T-helper 2 cell treated with Interferon-gamma antibody and Interleukin-4, amounts not matched to agents 5 μg/mL and 100 μg/mL, for 36 hours (primary cell): ENCODE data around the gene MYBPC1.
"Not testable (repeated sequence)": the region's sequence is repeated elsewhere in the genome, so short reads cannot be mapped to it uniquely, and the experiment has no call there.

Experiments
- DNase-seq: peaks from one replicate; pipeline ENCODE4 v3.0.0; 2021; ENCODE audit warnings: low spot score
- H3K27ac Mint-ChIP-seq: one replicate; pipeline ENCODE4 v1.8.0; 2021; ENCODE audit warnings: mild to moderate bottlenecking, mixed read lengths
- H3K27me3 Mint-ChIP-seq: one replicate; pipeline ENCODE4 v1.8.0; 2021; ENCODE audit warnings: low read depth, mixed read lengths
- H3K36me3 Mint-ChIP-seq: one replicate; pipeline ENCODE4 v1.8.0; 2021; ENCODE audit warnings: low read depth, mixed read lengths
- H3K4me1 Mint-ChIP-seq: one replicate; pipeline ENCODE4 v1.8.0; 2021; ENCODE audit warnings: low read depth, mixed read lengths
- H3K4me3 Mint-ChIP-seq: one replicate; pipeline ENCODE4 v1.8.0; 2022; ENCODE audit warnings: mild to moderate bottlenecking, moderate library complexity, mixed read lengths
- H3K9me3 Mint-ChIP-seq: one replicate; pipeline ENCODE4 v1.8.0; 2021; ENCODE audit warnings: mixed read lengths

The MYBPC1 gene

DNA sequence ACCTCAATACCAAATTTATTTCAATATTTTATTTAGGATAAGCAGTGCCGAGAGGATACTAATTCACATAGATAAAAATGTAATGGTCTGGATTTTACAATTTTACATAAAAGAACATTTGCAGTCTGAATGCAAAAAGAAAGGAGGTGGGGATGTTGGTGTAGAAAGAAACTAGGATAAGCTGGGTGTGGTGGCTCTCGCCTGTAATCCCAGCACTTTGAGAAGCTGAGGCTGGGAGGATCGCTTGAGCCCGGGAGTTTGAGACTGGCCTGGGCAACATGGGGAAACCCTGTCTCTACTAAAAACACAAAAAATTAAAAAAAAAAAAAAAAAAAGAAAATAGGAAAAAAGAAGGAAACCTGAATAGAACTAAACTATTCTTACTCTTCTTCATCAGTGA, 127.6 kb downstream of the MYBPC1 start:
- Mint-ChIP-seq H3K27ac (no peak overlapping the region), H3K9me3 (no peaks in the 10 kb centered on the region), H3K36me3 (peaks cover 2% of the 10 kb centered on the region), H3K4me1 (peaks cover 8% of the 10 kb centered on the region), H3K4me3 (no peak overlapping the region), H3K27me3 (no peaks in the 10 kb centered on the region)
- no peak for DNase-seq

DNA sequence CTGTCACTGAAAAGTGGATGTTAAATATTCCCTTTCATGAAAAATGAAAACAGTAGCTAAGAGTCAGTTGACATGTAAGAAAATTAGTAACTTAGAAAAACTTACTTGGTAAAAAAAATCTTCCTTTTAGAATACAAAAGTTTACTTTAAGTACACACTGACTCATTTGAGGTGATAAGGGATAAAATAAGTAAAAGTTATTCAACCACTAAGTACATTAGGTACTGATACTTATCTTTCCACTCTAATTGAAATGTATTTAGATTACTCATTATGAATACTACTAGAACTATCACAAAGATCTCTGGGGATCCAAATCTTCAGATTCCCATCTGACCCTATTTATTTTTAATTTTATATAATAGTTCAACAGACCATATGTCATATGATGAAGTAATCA, 132.3 kb downstream of the MYBPC1 start:
- H3K36me3 Mint-ChIP-seq, result peaks cover 9% of the 10 kb centered on the region
- no peak for DNase-seq
- H3K4me1 Mint-ChIP-seq, result peaks cover 8% of the 10 kb centered on the region
- no peaks in the 10 kb centered on the region for H3K9me3 Mint-ChIP-seq
- H3K27ac Mint-ChIP-seq, result no peak overlapping the region
- H3K4me3 Mint-ChIP-seq, result no peak overlapping the region
- no peaks in the 10 kb centered on the region for H3K27me3 Mint-ChIP-seq

- no peak overlapping the region for H3K27ac Mint-ChIP-seq
- peaks cover 8% of the 10 kb centered on the region for H3K4me1 Mint-ChIP-seq
- peaks cover 11% of the 10 kb centered on the region for H3K36me3 Mint-ChIP-seq
- no peak for DNase-seq
- H3K27me3 Mint-ChIP-seq, result no peaks in the 10 kb centered on the region
- no peaks in the 10 kb centered on the region for H3K9me3 Mint-ChIP-seq
- H3K4me3 Mint-ChIP-seq, result no peak overlapping the region
Observed at GRCh38 chr12:101729842-101730241, 135.1 kb downstream of the MYBPC1 start.

DNA sequence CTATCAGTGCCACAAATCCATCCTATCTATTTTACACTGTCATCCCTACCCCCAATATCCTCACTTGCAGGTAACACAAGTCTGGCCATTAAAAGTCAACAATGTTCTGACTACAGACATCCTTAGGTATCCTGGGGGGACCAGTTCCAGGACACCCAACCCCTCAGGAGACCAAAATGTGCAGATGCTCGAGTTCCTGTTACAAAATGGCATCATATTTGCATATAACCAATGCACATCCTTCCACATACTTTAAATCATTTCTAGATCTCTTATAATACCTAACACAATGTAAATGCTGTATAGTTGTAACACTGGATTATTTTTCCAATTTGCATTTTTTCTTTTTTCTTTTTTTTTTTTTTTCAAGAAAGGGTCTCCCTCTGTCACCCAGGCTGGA, 137.5 kb downstream of the MYBPC1 start:
- peaks cover 9% of the 10 kb centered on the region for H3K36me3 Mint-ChIP-seq

DNA sequence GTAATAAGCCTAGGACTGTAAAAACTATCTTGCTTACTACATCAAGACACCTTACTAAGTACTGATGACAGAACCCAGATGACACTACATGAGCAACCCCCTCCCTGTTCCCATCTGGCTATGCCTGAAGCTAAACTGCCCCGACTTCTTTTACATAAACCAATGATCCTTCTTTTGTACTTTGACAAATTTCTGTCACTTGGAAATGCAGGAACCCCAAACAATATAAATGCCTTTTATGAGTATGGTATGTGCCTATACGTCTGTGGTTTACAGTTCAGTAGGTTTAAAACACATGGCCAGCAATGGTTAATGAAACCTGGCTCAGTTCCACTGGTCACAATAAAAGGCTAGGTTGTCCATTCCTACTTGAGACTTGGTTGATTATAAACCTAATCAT, 138.4 kb downstream of the MYBPC1 start:
- H3K4me1 Mint-ChIP-seq, result no peaks in the 10 kb centered on the region
- H3K9me3 Mint-ChIP-seq, result no peaks in the 10 kb centered on the region
- H3K27me3 Mint-ChIP-seq, result no peaks in the 10 kb centered on the region
- H3K4me3 Mint-ChIP-seq, result no peak overlapping the region
- no peak overlapping the region for H3K27ac Mint-ChIP-seq
- H3K36me3 Mint-ChIP-seq, result peaks cover 9% of the 10 kb centered on the region
- no peak for DNase-seq

More for the DNA sequence above, 137.5 kb downstream of the MYBPC1 start:
- no peak for DNase-seq
- H3K27ac Mint-ChIP-seq, result no peak overlapping the region
- H3K4me1 Mint-ChIP-seq, result no peaks in the 10 kb centered on the region
- no peaks in the 10 kb centered on the region for H3K9me3 Mint-ChIP-seq
- H3K27me3 Mint-ChIP-seq, result no peaks in the 10 kb centered on the region
- no peak overlapping the region for H3K4me3 Mint-ChIP-seq

GRCh38 chr12:101734482-101734881, 139.7 kb downstream of the MYBPC1 start:
- H3K9me3 Mint-ChIP-seq, H3K4me3 Mint-ChIP-seq, H3K4me1 Mint-ChIP-seq, DNase-seq, H3K27me3 Mint-ChIP-seq, H3K27ac Mint-ChIP-seq, H3K36me3 Mint-ChIP-seq: not testable (repeated sequence)
